SK-N-MC (cell line): ENCODE measurements around the gene IVNS1ABP.

Source experiments
- EZH2 ChIP-seq: fragments of 200-600 bp; sonication (generic); IDR thresholded peaks from one replicate; pipeline ENCODE4 v1.6.1; 2017; ENCODE audit warnings: antibody characterized with exemption
- FOXP2 ChIP-seq: optimal IDR thresholded peaks from 2 replicates; pipeline ENCODE3; 2011; ENCODE audit warnings: mild to moderate bottlenecking, moderate library complexity; ENCODE audit not compliant: insufficient read depth; ENCODE audit errors: extremely low read length, control extremely low read depth
- POLR2AphosphoS5 ChIP-seq: IDR thresholded peaks from 2 replicates; pipeline ENCODE4 v1.6.1; 2012; ENCODE audit warnings: mild to moderate bottlenecking, low read depth, low read length, borderline replicate concordance

DNA sequence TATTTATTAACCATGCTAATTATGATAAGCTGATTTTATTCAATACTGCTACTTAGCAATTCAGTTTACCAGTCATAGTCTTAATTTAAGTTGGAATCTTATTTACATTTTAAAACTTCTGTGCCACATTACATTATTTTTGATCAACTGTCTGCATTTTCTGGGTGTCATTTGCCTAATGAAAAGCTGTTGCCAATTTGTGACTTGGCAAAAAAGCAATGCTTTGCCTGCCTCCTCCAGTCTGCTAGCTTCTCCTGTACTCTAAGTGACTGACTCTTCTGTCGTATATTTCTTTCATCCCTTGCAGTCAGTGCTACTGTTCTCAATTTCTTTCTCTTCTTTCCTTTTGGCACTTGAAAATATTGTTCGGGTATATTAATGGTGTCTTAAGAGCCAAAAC, 5.6 kb upstream of the IVNS1ABP start:
- TF ChIP-seq POLR2AphosphoS5: no peak
- TF ChIP-seq FOXP2: peak; percentile 17
- no peak for TF ChIP-seq EZH2
